Glutamatergic neuron (in vitro differentiated cells): Measurements from ENCODE around the gene SPRY4. TPM values are rescaled to one million over a fixed set of nuclear protein-coding genes. Genes with fewer than 3 reads are reported as not detected.

Experiments used
- DNase-seq: peaks from one replicate; pipeline ENCODE4 v3.0.0; 2022
- H3K27ac Mint-ChIP-seq: one replicate; pipeline ENCODE4 v1.8.0; 2020; ENCODE audit warnings: mild to moderate bottlenecking, mixed read lengths, inconsistent platforms; ENCODE audit not compliant: unreplicated experiment
- H3K27me3 Mint-ChIP-seq: one replicate; pipeline ENCODE4 v1.8.0; 2020; ENCODE audit warnings: mild to moderate bottlenecking, moderate library complexity, mixed read lengths, inconsistent platforms; ENCODE audit not compliant: unreplicated experiment
- H3K36me3 Mint-ChIP-seq: one replicate; pipeline ENCODE4 v1.8.0; 2020; ENCODE audit warnings: mild to moderate bottlenecking, mixed read lengths, inconsistent platforms; ENCODE audit not compliant: unreplicated experiment
- H3K4me1 Mint-ChIP-seq: one replicate; pipeline ENCODE4 v1.8.0; 2020; ENCODE audit warnings: mild to moderate bottlenecking, low read depth, mixed read lengths, inconsistent platforms; ENCODE audit not compliant: unreplicated experiment
- H3K4me3 Mint-ChIP-seq: one replicate; pipeline ENCODE4 v1.8.0; 2020; ENCODE audit warnings: mild to moderate bottlenecking, mixed read lengths, inconsistent platforms; ENCODE audit not compliant: unreplicated experiment
- H3K9me3 Mint-ChIP-seq: one replicate; pipeline ENCODE4 v1.8.0; 2020; ENCODE audit warnings: mild to moderate bottlenecking, moderate library complexity, mixed read lengths, inconsistent platforms; ENCODE audit not compliant: unreplicated experiment
- long read RNA-seq: library from polyadenylated mRNA; unstranded; transcript quantifications from one replicate; pipeline ENCODE4 v2.0.0, GENCODE V29; 2020; ENCODE audit not compliant: unreplicated experiment
- total RNA-seq: library from RNA; stranded (reverse); fragmentation: NEBNext Ultra II Directional; extraction: Animal tissue kit (Norgen Biotek cat#: 25700); gene quantifications from one replicate; pipeline ENCODE4 v1.2.1, GENCODE V29; 2021; ENCODE audit not compliant: unreplicated experiment
- TF ChIP-seq, protein P1 (sequence below): fragments of 200-600 bp; sonication (generic); IDR thresholded peaks from one replicate; pipeline ENCODE4 v1.5.0; 2021; ENCODE audit not compliant: partially characterized antibody, unreplicated experiment

Gene SPRY4, protein sequence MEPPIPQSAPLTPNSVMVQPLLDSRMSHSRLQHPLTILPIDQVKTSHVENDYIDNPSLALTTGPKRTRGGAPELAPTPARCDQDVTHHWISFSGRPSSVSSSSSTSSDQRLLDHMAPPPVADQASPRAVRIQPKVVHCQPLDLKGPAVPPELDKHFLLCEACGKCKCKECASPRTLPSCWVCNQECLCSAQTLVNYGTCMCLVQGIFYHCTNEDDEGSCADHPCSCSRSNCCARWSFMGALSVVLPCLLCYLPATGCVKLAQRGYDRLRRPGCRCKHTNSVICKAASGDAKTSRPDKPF
- total RNA-seq: 12.5 TPM
- long read RNA-seq: 0 reads

DNA sequence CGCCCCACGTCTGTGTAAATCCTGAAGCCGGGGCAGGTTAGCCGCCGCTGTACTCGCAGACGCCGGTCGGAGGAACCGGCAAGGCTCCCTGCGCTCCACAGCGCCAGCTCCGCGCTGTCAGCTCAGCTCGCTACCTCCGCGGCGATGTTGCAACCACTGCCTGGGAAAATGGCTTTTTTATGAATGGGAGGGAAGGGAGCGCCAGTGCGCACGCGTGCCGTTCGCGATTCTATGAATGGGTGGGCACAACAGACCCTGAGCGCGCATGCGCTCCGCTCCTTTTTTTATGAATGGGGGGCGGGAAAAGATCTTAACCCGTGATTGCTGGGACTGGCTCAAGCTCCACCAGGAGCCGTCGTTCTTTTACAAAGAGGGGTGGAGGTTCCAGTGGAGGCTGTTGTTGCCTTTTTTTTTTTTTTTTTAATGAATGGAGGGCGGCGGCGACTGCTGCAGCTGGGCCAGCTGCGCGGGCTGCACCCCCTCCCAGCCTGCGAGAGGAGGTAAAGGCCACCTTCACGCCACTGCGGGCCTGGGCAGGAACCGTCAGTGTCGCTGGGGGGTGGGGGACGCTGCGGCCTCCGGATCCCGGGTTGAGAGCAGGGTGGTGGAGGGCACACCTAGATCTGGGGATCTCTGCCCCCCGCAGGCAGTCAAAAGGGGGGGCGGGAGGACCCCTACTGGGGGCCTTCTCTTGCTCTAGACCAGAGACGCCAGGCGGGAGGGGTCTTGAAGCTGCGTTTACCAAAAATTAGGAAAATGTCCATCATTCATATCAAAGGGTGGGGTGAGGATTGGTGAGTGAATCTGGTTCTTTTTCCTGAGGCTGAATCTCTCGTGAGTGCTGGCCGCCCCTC, at the start of gene SPRY4:
TSS of gene SPRY4 (minus strand) at position 151 of the 854 bp plus-strand sequence. CDS start 9,913 bp downstream, outside the sequence.
- Mint-ChIP-seq H3K4me3 (peak within 1 kb of the TSS; percentile 86), H3K4me1 (peaks cover 51% of the 10 kb centered on the region), H3K36me3 (no peaks in the 10 kb centered on the region), H3K27me3 (peaks cover 18% of the 10 kb centered on the region), H3K9me3 (peaks cover 24% of the 10 kb centered on the region), H3K27ac (peak within 1 kb of the TSS; percentile 43)
- peak; percentile 95 for DNase-seq
- TF ChIP-seq, protein P1, sequence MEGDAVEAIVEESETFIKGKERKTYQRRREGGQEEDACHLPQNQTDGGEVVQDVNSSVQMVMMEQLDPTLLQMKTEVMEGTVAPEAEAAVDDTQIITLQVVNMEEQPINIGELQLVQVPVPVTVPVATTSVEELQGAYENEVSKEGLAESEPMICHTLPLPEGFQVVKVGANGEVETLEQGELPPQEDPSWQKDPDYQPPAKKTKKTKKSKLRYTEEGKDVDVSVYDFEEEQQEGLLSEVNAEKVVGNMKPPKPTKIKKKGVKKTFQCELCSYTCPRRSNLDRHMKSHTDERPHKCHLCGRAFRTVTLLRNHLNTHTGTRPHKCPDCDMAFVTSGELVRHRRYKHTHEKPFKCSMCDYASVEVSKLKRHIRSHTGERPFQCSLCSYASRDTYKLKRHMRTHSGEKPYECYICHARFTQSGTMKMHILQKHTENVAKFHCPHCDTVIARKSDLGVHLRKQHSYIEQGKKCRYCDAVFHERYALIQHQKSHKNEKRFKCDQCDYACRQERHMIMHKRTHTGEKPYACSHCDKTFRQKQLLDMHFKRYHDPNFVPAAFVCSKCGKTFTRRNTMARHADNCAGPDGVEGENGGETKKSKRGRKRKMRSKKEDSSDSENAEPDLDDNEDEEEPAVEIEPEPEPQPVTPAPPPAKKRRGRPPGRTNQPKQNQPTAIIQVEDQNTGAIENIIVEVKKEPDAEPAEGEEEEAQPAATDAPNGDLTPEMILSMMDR: no peak

DNA sequence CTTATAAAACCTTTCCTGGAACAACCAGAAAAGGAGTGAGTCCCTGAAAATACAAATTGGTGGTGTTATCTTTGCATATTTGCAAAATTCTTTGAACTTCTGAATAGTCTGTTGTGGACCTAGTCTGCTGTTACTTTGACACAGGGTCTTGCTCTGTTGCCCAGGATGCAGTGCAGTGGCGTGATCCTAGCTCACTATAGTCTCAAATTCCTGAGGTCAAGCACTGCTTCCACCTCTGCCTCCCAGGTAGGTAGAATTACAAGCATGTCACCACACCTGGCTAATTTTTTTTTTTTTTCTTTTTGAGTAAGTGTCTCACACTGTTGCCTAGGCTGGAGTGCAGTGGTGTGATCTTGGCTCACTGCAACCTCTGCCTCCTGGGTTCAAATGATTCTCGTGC, 43.7 kb upstream of the SPRY4 start:
- peaks cover 4% of the 10 kb centered on the region for H3K9me3 Mint-ChIP-seq
- H3K27me3 Mint-ChIP-seq: peaks cover 5% of the 10 kb centered on the region
- peaks cover 3% of the 10 kb centered on the region for H3K4me1 Mint-ChIP-seq
- H3K4me3 Mint-ChIP-seq: no peak overlapping the region
- TF ChIP-seq, protein P1: no peak
- no peaks in the 10 kb centered on the region for H3K36me3 Mint-ChIP-seq
- DNase-seq: no peak
- H3K27ac Mint-ChIP-seq: no peak overlapping the region

DNA sequence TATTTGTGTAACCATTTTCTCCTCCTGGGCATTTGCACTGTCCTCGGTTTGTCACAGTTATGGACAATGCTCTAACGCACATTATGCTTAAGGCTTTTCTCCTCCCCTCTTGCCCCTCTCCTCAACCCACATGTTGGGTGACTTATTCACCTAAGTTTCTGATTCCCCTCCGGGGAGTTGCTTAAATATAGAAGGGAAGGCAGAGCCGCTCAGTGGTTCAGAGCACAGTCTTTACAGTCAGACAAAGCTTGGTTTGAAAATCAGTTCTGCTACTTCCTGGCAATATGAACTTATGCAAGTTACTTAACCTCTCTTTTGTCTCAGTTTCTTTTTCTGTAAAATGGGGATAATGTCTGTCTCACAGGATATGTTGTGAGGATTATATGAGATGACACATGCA, 41.2 kb upstream of the SPRY4 start:
- H3K27me3 Mint-ChIP-seq: peaks cover 8% of the 10 kb centered on the region
- H3K27ac Mint-ChIP-seq: no peak overlapping the region
- no peak overlapping the region for H3K4me3 Mint-ChIP-seq
- no peak for DNase-seq
- TF ChIP-seq, protein P1: no peak
- peaks cover 8% of the 10 kb centered on the region for H3K9me3 Mint-ChIP-seq
- no peaks in the 10 kb centered on the region for H3K36me3 Mint-ChIP-seq
- peaks cover 3% of the 10 kb centered on the region for H3K4me1 Mint-ChIP-seq

DNA sequence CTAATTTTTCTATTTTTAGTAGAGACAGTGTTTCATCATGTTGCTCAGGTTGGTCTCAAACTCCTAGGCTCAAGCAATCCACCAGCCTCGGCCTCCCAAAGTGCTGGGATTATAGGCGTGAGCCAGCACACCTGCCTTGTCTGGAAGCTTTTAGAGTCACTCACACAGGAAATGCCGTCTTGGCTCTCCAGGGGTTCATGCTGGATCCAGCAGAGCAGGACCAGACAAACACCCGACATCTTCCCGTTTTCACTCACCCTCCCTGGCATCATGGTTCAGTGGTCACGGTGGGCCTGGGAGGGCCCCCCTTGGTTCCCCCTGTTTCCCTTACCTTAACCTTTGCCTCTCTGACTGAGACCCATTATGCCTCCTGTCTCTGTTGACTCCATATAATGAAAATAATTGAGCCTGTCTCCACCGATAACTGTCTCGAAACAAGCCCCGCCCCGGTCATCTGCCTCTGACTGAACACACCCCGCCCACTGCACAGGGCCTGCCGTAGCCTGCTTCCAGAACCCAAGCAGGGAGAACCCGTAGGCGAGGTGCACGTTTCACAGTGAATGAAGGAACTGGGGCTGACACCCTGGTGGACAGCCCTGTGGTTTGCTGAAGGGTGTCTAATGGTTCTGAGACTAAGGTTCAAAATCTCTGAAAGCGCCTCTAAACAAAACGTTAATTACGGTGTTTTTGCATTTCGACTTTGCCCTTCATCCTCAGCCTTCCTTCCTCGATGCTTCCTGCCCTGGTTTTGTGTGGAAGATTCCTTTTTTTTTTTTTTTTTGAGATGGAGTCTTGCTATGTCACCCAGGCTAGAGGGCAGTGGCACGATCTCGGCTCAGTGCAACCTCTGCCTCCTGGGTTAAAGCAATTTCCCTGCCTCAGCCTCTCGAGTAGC, 39.7 kb upstream of the SPRY4 start:
- H3K4me3 Mint-ChIP-seq: no peak overlapping the region
- H3K9me3 Mint-ChIP-seq: peaks cover 5% of the 10 kb centered on the region
- TF ChIP-seq, protein P1: no peak
- DNase-seq: peak; percentile 63
- H3K27me3 Mint-ChIP-seq: peaks cover 8% of the 10 kb centered on the region
- H3K36me3 Mint-ChIP-seq: no peaks in the 10 kb centered on the region
- peak overlapping the region; percentile 80 for H3K27ac Mint-ChIP-seq
- peaks cover 9% of the 10 kb centered on the region for H3K4me1 Mint-ChIP-seq
